ENCODE measurements around the gene MAGOHB. TPM values are rescaled to one million over a fixed set of nuclear protein-coding genes. Genes with fewer than 3 reads are reported as not detected.

MAGOHB gene
- total and polyA plus RNA-seq, 2 of the 4 experiments (the other 2 are of a cell fraction) = 6.3 to 20.3 TPM

DNA sequence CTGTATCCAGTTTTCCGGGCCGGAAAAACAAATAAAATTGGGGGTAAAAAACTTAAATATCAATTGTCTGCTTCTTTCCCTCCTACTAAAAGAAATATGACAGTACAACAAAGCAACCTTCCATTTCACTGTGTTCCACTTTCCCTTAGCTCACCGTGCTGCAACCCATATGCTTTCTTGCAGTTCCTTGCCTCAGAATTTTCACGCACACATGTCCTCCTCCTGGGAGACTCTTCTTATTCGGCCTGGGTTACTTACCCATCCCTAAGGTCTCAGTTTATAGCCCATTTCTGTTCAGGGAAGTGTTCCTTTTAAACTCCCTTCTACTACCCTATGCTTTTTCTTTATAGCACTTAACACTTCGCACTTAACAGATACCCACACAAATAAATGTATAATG lies 4.5 kb upstream of the MAGOHB start (continued):
- no peak for TF ChIP-seq FOS (IDR thresholded peaks at IDR 0.05; ENCODE audit: low read depth, low read length)
- TF ChIP-seq BHLHE40 (IDR thresholded peaks at IDR 0.05; ENCODE audit: low read depth, low read length) = no peak

DNA sequence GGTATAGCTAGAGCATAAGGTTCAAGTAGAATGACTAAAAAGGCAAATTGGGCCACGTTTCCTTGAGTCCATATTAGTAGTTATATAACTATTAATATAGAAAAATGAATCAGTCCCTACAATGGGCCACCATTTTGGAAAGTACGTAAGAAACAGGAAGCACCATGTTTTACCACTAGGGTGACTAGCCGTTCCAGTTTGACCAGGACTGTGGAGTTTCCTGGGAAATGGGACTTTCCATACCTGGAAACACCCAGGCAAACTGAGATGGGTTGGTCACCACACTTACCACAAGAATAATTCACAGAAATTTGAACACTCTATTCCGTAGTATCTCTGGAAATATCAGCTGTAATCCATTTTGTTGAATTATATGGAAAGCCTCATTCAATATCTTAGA lies 2.1 kb upstream of the MAGOHB start:
- Histone ChIP-seq H2BK120ac (ENCODE audit: low read depth, low read length) (0 out of 2 replicates have a peak overlapping the region, but pooled peaks have one; percentile 28), H3K27me3 (ENCODE audit: control insufficient read depth, insufficient read depth, low read length) (no peaks in the 10 kb centered on the region), H4K20me1 (ENCODE audit: insufficient read depth, low read length) (no peaks in the 10 kb centered on the region), H3K9me3 (ENCODE audit: control insufficient read depth, insufficient read depth, low read length) (no peaks in the 10 kb centered on the region), H3K79me1 (ENCODE audit: low read depth in 1 of 2, low read length in 2 of 2) (peaks cover 3 to 19% of the 10 kb centered on the region in 2 experiments; a peak in 3 of 4 replicates), H3K9ac (ENCODE audit: low read depth, low read length) (no peak overlapping the region), H3K27ac (ENCODE audit: insufficient read depth, low read length) (no peak overlapping the region), H2BK5ac (ENCODE audit: low read depth, low read length, poor library complexity, severe bottlenecking) (no peak overlapping the region), H3K4ac (ENCODE audit: low read depth, low read length) (no peak overlapping the region), H3K14ac (replicated peaks; ENCODE audit: low read depth, low read length) (no peak overlapping the region), H3K23ac (ENCODE audit: low read depth, low read length) (no peak overlapping the region), H2AK5ac (ENCODE audit: low read depth, low read length) (no peak overlapping the region), H4K5ac (ENCODE audit: low read depth, low read length) (no peak overlapping the region), H3K4me3 (ENCODE audit: insufficient read depth, low read depth, low read length) (no peak overlapping the region), H2AFZ (replicated peaks; ENCODE audit: low read length, poor library complexity) (no peak overlapping the region), H3K4me1 (ENCODE audit: control insufficient read depth, insufficient read depth, low read length) (peaks cover 8% of the 10 kb centered on the region), H3K56ac (ENCODE audit: extremely low read depth, insufficient read depth, low read length) (no peak overlapping the region), H2BK20ac (ENCODE audit: low read depth, low read length) (peak overlapping the region; percentile 10; the same call in 1 of the 2 replicates), H4K91ac (ENCODE audit: insufficient read depth, low read depth, low read length) (no peak overlapping the region), H2BK15ac (ENCODE audit: low read depth, low read length) (no peak overlapping the region), H3K9me1 (ENCODE audit: insufficient read depth, low read length) (peaks cover 4% of the 10 kb centered on the region; the same call in 1 of the 2 replicates), H3K18ac (ENCODE audit: low read depth, low read length) (no peak overlapping the region), H3K36me3 (ENCODE audit: control insufficient read depth, insufficient read depth, low read length) (no peaks in the 10 kb centered on the region; the same call in 1 of the 2 replicates), H2AK9ac (replicated peaks; ENCODE audit: low read depth, low read length, poor library complexity) (no peak overlapping the region), H3K4me2 (ENCODE audit: low read depth, low read length) (no peak overlapping the region), H4K8ac (ENCODE audit: low read depth in 2 of 2, low read length in 2 of 2) (no peak overlapping the region)
- no peak for TF ChIP-seq FOS (IDR thresholded peaks at IDR 0.05; ENCODE audit: low read depth, low read length)
- ATAC-seq (ENCODE audit: low read depth) = no peak
- CTCF ChIA-PET = interaction anchor here (0.6 to 1.5 kb wide), 2 partner anchors 16 to 426 kb away, joined by 3 to 4 read pairs; no protein-coding TSS in a partner anchor
- intact Hi-C loops (cut with micrococcal nuclease) = loop anchor here (10.0 kb wide), 1 partner anchor 579 kb away; no protein-coding TSS in a partner anchor
- no CpG with 5 or more reads among the region's 4 CpGs for WGBS, 2 experiments (ENCODE audit: extremely low coverage in 2 of 2, insufficient read length in 1 of 2)
- dilution Hi-C loops (cut with HindIII; ENCODE audit: low sequenced_read_pairs, unreplicated experiment) = no loop called here
- POLR2A ChIA-PET (ENCODE audit: unreplicated experiment) = no interaction called here
- BruUV-seq (replicated peaks) = no TSS peak
- in situ Hi-C loops (cut with MboI; ENCODE audit: low sequenced_read_pairs) = no loop called here
- no peak for DNase-seq
